ENCODE measurements around the gene TCAF1.
"Not testable (repeated sequence)": the region's sequence is repeated elsewhere in the genome, so short reads cannot be mapped to it uniquely, and the experiment has no call there.

TCAF1 gene

GRCh38 chr7:143902332-143902899, 440 bp upstream of the TCAF1 start:
- in situ Hi-C loops (cut with HindIII; ENCODE audit: low sequenced_read_pairs) = no loop called here

- in situ Hi-C loops (cut with HindIII; ENCODE audit: low sequenced_read_pairs) = no loop called here
Observed at GRCh38 chr7:143901332-143901667, 676 bp downstream of the TCAF1 start.

GRCh38 chr7:143900230-143900766, 1.7 kb downstream of the TCAF1 start:
- in situ Hi-C loops (cut with HindIII; ENCODE audit: low sequenced_read_pairs) = no loop called here

GRCh38 chr7:143898810-143899209, 3.2 kb downstream of the TCAF1 start:
- in situ Hi-C loops (cut with HindIII; ENCODE audit: low sequenced_read_pairs) = no loop called here

GRCh38 chr7:143896667-143897066, 5.3 kb downstream of the TCAF1 start:
- in situ Hi-C loops (cut with HindIII; ENCODE audit: low sequenced_read_pairs) = no loop called here

DNA sequence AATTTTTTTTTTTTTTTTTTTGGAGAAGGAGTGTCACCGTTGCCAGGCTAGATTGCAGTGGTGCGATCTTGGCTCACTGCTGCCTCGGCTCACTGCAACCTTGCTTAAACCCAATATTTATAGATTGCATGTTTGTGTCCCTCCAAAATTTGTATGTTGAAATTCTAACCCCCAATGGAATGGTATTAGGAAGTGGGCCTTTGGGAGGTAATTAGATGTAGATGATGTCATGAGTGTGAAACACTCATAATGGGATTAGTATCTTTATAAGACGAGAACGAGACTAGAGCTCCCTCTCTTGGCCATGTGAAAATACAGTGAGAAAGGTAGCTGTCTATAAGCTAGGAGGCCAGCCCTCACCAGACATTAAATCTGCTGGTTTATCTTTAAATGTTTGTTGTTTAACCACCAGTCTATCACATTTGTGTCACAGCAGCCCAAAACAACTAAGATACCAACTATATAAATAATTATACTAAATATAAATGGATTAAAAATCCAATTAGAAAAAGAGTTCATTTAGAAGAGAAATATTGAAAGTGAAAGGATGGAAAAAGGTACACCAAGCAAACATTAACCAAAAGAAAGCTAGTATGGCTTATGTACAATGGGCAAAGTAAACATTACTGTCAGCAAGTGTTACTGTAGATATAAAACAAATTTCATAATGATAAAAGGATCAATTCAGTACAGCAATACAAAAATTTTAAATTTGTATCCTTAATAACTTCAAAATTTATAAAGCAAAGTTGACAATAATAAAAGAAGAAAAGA, 9.3 kb downstream of the TCAF1 start:
- in situ Hi-C loops (cut with HindIII; ENCODE audit: low sequenced_read_pairs) = no loop called here

DNA sequence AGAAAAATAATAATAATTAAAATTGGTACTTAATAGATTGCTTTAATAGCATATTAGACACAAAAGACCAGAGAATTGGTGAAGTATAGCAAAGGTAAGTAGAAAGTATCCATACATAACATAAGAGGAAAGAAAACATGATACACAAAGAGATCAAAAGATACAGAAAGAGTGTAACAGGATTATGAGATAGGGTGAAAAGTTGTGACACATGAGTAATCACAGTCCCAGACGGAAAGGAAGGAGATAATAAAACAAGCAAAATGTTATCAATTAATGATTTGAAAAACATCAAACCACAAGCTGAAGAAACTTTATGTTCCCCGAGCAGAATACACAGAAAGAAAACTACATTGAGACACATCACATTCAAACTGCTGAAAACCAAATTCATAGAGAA, 10.5 kb downstream of the TCAF1 start:
- in situ Hi-C loops (cut with HindIII; ENCODE audit: low sequenced_read_pairs) = no loop called here

DNA sequence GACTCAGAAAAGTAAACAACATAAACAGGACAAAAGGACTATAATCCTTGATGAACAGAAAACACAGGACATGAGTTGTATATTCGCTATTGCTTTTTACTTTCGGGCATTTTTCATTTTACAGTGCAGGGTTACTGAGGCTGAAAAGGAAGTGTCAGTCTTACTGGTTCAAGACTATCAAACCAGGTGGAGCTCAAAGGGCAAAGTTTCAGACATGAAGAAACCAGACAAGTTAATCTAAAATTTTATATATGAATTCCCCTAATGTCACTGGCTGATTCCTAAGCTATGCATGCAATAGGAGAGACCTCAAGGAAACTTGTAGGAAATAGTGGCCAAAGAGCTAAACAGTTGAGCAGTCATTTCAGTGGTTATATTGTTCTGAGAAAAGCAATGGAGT, 11.4 kb downstream of the TCAF1 start:
- in situ Hi-C loops (cut with HindIII; ENCODE audit: low sequenced_read_pairs) = no loop called here

GRCh38 chr7:143889068-143889467, 12.9 kb downstream of the TCAF1 start:
- in situ Hi-C loops (cut with HindIII; ENCODE audit: low sequenced_read_pairs) = no loop called here

GRCh38 chr7:143886826-143887477, 15.0 kb downstream of the TCAF1 start:
- in situ Hi-C loops (cut with HindIII; ENCODE audit: low sequenced_read_pairs) = no loop called here

- in situ Hi-C loops (cut with HindIII; ENCODE audit: low sequenced_read_pairs) = no loop called here
Observed at GRCh38 chr7:143885951-143886350, 16.0 kb downstream of the TCAF1 start.

DNA sequence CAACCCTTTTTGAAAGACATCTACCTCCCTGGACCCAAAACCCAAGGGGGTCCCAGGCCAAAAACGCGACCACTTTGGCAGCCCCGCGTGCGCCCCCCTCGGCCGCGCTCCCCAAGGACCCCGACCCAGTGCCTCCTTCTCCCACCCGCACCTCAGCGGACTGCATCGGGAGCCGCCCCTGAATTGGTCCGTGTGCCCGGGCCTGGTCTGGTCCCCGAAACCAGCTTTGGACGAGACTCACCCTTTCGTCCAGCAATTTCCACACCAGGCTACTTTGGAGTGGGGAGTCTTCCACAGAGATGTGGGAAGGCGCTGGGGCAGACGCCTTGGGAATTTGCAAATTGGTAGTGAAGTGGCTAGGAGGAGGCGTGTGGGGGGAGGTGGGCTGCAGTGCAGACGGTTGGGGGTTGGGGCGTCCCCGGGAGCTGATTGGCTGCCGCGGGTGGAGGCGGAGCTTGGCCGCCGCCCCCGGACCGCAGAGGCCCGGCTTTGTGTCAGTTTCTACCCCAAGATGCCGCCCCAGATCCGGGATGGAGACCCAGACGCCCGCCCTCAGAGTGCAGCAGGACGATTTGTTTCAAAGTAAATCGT, 16.9 kb downstream of the TCAF1 start:
- in situ Hi-C loops (cut with HindIII; ENCODE audit: low sequenced_read_pairs) = no loop called here

DNA sequence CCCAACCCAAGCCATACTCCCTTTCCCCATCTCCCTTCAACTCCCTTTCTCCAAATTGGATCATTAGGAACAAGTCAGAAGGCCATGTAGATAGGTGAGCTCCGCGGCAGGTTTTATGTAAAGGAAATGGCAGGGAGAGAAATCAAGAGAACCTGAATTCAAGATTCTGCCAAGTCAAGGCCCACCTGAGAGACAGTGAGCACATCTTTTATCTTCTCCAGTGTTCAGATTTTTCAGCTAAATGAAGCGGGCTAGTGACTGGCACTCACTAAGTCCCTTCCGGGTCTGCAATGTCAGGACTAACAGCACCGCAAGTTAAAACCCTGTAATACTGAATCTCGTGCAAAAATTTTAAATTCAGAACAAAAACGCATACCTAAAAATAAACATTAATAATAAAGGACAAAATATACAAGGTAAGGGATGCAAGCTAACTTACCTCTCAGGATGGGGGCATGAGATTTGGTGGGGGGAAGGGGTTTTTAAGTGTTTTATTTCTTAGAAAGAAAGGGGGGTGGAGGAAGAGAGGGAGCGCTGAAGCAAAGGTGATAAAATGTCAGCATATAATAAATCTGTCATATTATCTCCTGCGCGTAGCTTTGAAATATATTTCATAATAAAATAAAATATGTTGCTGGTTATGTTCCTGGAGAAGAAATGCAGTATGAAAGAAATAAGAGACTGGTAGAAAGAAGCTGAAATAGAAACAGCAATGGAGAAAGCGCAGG, 17.6 kb downstream of the TCAF1 start:
- in situ Hi-C loops (cut with HindIII; ENCODE audit: low sequenced_read_pairs) = no loop called here

DNA sequence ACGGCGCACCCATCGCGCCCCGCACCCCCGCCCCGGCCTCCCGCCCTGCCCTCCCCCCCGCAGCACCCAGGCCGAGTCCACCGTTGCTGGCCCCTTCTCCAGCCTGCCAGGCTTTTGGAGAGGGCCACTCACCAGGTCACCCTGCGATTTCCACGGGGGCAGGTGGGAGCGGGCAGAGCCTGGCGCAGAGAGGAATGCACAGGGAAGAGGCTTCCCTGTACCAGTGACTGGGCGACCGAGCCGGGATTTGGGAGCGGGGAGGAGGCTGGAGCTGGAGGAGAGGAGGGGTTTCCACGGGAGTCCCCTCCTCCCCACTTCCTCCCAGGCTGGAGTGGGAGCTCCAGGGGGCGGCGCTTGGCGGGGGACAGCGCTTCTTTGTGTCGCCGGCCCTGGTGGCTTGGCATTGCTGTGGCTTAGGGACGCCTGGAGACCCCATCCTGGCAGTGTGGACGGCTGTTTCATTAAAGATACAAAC, 19.3 kb downstream of the TCAF1 start:
- in situ Hi-C loops (cut with HindIII; ENCODE audit: low sequenced_read_pairs) = no loop called here

- in situ Hi-C loops (cut with HindIII; ENCODE audit: low sequenced_read_pairs) = no loop called here
Observed at GRCh38 chr7:143882020-143882603, 19.9 kb downstream of the TCAF1 start.

- in situ Hi-C loops (cut with HindIII; ENCODE audit: low sequenced_read_pairs) = no loop called here
Observed at GRCh38 chr7:143878884-143879283, 23.1 kb downstream of the TCAF1 start.

GRCh38 chr7:143877098-143877497, 24.9 kb downstream of the TCAF1 start:
- in situ Hi-C loops (cut with HindIII; ENCODE audit: low sequenced_read_pairs) = no loop called here

GRCh38 chr7:143876218-143876617, 25.8 kb downstream of the TCAF1 start:
- in situ Hi-C loops (cut with HindIII; ENCODE audit: low sequenced_read_pairs) = no loop called here

- in situ Hi-C loops (cut with HindIII; ENCODE audit: low sequenced_read_pairs) = not testable (repeated sequence)
Observed at GRCh38 chr7:143873242-143873641, 28.7 kb downstream of the TCAF1 start.

DNA sequence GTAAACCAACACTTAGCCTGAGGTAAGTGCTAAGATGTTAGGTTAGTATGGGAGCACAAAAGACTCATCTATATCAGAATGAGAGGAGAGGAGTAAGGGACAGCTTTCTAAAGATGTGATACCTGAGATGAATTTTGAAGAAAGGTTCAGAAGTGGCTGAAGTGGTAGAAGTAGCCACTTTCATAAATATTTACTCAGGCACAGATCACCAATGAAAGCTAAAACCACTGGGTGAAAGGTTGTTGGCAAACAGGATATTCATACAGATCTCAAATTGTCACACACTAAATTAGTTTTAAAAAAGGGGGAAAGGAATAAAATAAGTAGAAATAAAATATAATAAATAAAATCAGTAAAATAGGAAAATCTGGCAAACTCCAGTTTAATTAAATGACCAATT, 30.4 kb downstream of the TCAF1 start:
- in situ Hi-C loops (cut with HindIII; ENCODE audit: low sequenced_read_pairs) = not testable (repeated sequence)

Measured in endothelial cell of hepatic sinusoid (primary cell).